NCI-H82 treated with DMSO at 0.1 percent for 48 hours (cell line): ENCODE measurements around the gene SFMBT1.
A peak's percentile ranks its signal among the peaks of the same experiment; 100 is the strongest.

Experiments
- DNase-seq: peaks from one replicate; lab custom pipeline; 2025; ENCODE audit not compliant: unreplicated experiment; lab: John Stamatoyannopoulos, UW

SFMBT1 gene

GRCh38 chr3:52857864-52858263 lies 188.0 kb downstream of the SFMBT1 start:
- peak; percentile 93 for DNase-seq

- no peak for DNase-seq
Measured at GRCh38 chr3:52857133-52857532, 188.7 kb downstream of the SFMBT1 start.

GRCh38 chr3:52856666-52857065 lies 189.2 kb downstream of the SFMBT1 start:
- DNase-seq = no peak

- DNase-seq = no peak
Measured at GRCh38 chr3:52854013-52854412, 191.9 kb downstream of the SFMBT1 start.
